IMR-90 (cell line): ENCODE measurements around the gene TENM4. TPM values are rescaled to one million over a fixed set of nuclear protein-coding genes. Genes with fewer than 3 reads are reported as not detected.

Source experiments
- ATAC-seq: fragments of 200-7000 bp; cut with Tn5 transposase; 2 replicates; pipeline ENCODE4 v1.9.1; 2020; ENCODE audit warnings: low read depth, mild to moderate bottlenecking, moderate library complexity
- BruUV-seq: library from RNA; stranded (reverse); fragments of 400-500 nt; replicated peaks from 2 replicates; lab custom pipeline; 2021; lab: Mats Ljungman, UMichigan
- CTCF ChIA-PET: fragments of 300-600 bp; formaldehyde crosslinking; extraction: SDS; loops from one replicate; lab custom pipeline; 2021; ENCODE audit warnings: antibody characterized with exemption; lab: Yijun Ruan, JAX
- POLR2A ChIA-PET: fragments of 300-600 bp; sonication (Branson Sonifier 250); formaldehyde crosslinking; loops from one replicate; lab custom pipeline; 2022; ENCODE audit warnings: antibody characterized with exemption; ENCODE audit not compliant: unreplicated experiment; lab: Charles Lee
- DNase-seq: peaks from one replicate; pipeline ENCODE4 v3.0.0; 2013
- H2AFZ ChIP-seq: replicated peaks from 2 replicates; pipeline ENCODE3; 2013; ENCODE audit warnings: low read length, mild to moderate bottlenecking; ENCODE audit not compliant: poor library complexity
- H2AK5ac ChIP-seq: 2 replicates; pipeline ENCODE4 v1.6.1; 2013; ENCODE audit warnings: low read depth, low read length, inconsistent platforms
- H2AK9ac ChIP-seq: replicated peaks from 2 replicates; pipeline ENCODE3; 2013; ENCODE audit warnings: mild to moderate bottlenecking, low read depth, low read length, moderate library complexity; ENCODE audit not compliant: poor library complexity
- H2BK120ac ChIP-seq: 2 replicates; pipeline ENCODE4 v1.6.1; 2013; ENCODE audit warnings: low read depth, low read length, inconsistent platforms
- H2BK15ac ChIP-seq: 3 replicates; pipeline ENCODE4 v1.6.1; 2013; ENCODE audit warnings: low read depth, low read length, inconsistent platforms
- H2BK20ac ChIP-seq: 2 replicates; pipeline ENCODE4 v1.6.1; 2013; ENCODE audit warnings: low read depth, mild to moderate bottlenecking, inconsistent platforms, low read length, moderate library complexity
- H2BK5ac ChIP-seq: 2 replicates; pipeline ENCODE4 v1.6.1; 2013; ENCODE audit warnings: mild to moderate bottlenecking, low read depth, low read length, inconsistent platforms; ENCODE audit not compliant: poor library complexity, severe bottlenecking
- H3K14ac ChIP-seq: replicated peaks from 2 replicates; pipeline ENCODE4 v1.6.1; 2013; ENCODE audit warnings: low read depth, low read length, inconsistent platforms
- H3K18ac ChIP-seq: 2 replicates; pipeline ENCODE4 v1.6.1; 2013; ENCODE audit warnings: low read depth, low read length, control low read depth
- H3K23ac ChIP-seq: 2 replicates; pipeline ENCODE4 v1.6.1; 2013; ENCODE audit warnings: low read depth, low read length, inconsistent platforms
- H3K27ac ChIP-seq: 2 replicates; pipeline ENCODE4 v1.5.1; 2013; ENCODE audit warnings: mild to moderate bottlenecking, control low read depth, low read length; ENCODE audit not compliant: insufficient read depth
- H3K27me3 ChIP-seq: 2 replicates; pipeline ENCODE4 v1.6.1; 2013; ENCODE audit warnings: low read length; ENCODE audit not compliant: control insufficient read depth, insufficient read depth
- H3K36me3 ChIP-seq: 2 replicates; pipeline ENCODE4 v1.6.1; 2013; ENCODE audit warnings: low read length, mixed read lengths; ENCODE audit not compliant: control insufficient read depth, insufficient read depth
- H3K4ac ChIP-seq: 2 replicates; pipeline ENCODE4 v1.6.1; 2013; ENCODE audit warnings: low read depth, low read length, inconsistent platforms
- H3K4me1 ChIP-seq: 2 replicates; pipeline ENCODE4 v1.6.1; 2013; ENCODE audit warnings: low read length, mixed read lengths; ENCODE audit not compliant: control insufficient read depth, insufficient read depth
- H3K4me2 ChIP-seq: 2 replicates; pipeline ENCODE4 v1.6.1; 2013; ENCODE audit warnings: low read depth, mild to moderate bottlenecking, control low read depth, low read length, moderate library complexity
- H3K4me3 ChIP-seq: 2 replicates; pipeline ENCODE4 v1.5.1; 2013; ENCODE audit warnings: low read depth, mild to moderate bottlenecking, control low read depth, low read length, moderate library complexity; ENCODE audit not compliant: insufficient read depth
- H3K56ac ChIP-seq: 2 replicates; pipeline ENCODE4 v1.6.1; 2013; ENCODE audit warnings: low read length, inconsistent platforms; ENCODE audit not compliant: insufficient read depth; ENCODE audit errors: extremely low read depth
- H3K79me1 ChIP-seq, 2 experiments: 2 replicates each; pipeline ENCODE4 v1.6.1; 2013; ENCODE audit warnings: low read length in 2 of 2, inconsistent platforms in 1 of 2, low read depth in 1 of 2
- H3K9ac ChIP-seq: 2 replicates; pipeline ENCODE4 v1.6.1; 2013; ENCODE audit warnings: low read depth, low read length, control low read depth
- H3K9me1 ChIP-seq: 2 replicates; pipeline ENCODE4 v1.6.1; 2013; ENCODE audit warnings: low read length, inconsistent platforms; ENCODE audit not compliant: insufficient read depth
- H3K9me3 ChIP-seq: 2 replicates; pipeline ENCODE4 v1.6.1; 2013; ENCODE audit warnings: low read length; ENCODE audit not compliant: control insufficient read depth, insufficient read depth
- H4K20me1 ChIP-seq: 2 replicates; pipeline ENCODE4 v1.6.1; 2013; ENCODE audit warnings: low read length, inconsistent platforms; ENCODE audit not compliant: insufficient read depth
- H4K5ac ChIP-seq: 2 replicates; pipeline ENCODE4 v1.6.1; 2013; ENCODE audit warnings: mild to moderate bottlenecking, low read depth, low read length, control low read depth
- H4K8ac ChIP-seq, 2 experiments: 2 replicates each; pipeline ENCODE4 v1.6.1; 2013; ENCODE audit warnings: low read depth in 2 of 2, low read length in 2 of 2, control low read depth in 1 of 2, inconsistent platforms in 1 of 2
- H4K91ac ChIP-seq: 2 replicates; pipeline ENCODE4 v1.6.1; 2013; ENCODE audit warnings: low read depth, low read length, inconsistent platforms; ENCODE audit not compliant: insufficient read depth
- BHLHE40 ChIP-seq: fragments of 150-350 bp; IDR thresholded peaks from 2 replicates; pipeline ENCODE4 v1.6.1; 2016; ENCODE audit warnings: mild to moderate bottlenecking, low read depth, low read length
- CEBPB ChIP-seq: IDR thresholded peaks from 2 replicates; pipeline ENCODE4 v1.6.1; 2012; ENCODE audit warnings: low read depth, low read length, improper control_type of control experiment
- CHD1 ChIP-seq: IDR thresholded peaks from 2 replicates; pipeline ENCODE4 v1.6.1; 2012; ENCODE audit warnings: low read depth, low read length, improper control_type of control experiment
- FOS ChIP-seq: fragments of 150-350 bp; IDR thresholded peaks from 2 replicates; pipeline ENCODE4 v1.6.1; 2016; ENCODE audit warnings: low read depth, low read length
- MAFK ChIP-seq: IDR thresholded peaks from 2 replicates; pipeline ENCODE4 v1.6.1; 2012; ENCODE audit warnings: low read depth, low read length, improper control_type of control experiment
- MAZ ChIP-seq: IDR thresholded peaks from 2 replicates; pipeline ENCODE4 v1.6.1; 2012; ENCODE audit warnings: low read depth, mild to moderate bottlenecking, low read length, improper control_type of control experiment, moderate library complexity, borderline replicate concordance
- MXI1 ChIP-seq: IDR thresholded peaks from 2 replicates; pipeline ENCODE4 v1.6.1; 2012; ENCODE audit warnings: low read depth, mild to moderate bottlenecking, low read length, moderate library complexity, borderline replicate concordance
- NFE2L2 ChIP-seq: fragments of 150-350 bp; IDR thresholded peaks from 2 replicates; pipeline ENCODE4 v1.6.1; 2016; ENCODE audit warnings: low read depth, mild to moderate bottlenecking, low read length
- POLR2A ChIP-seq: IDR thresholded peaks from 2 replicates; pipeline ENCODE4 v1.6.1; 2012; ENCODE audit warnings: mild to moderate bottlenecking, low read depth, low read length
- RAD21 ChIP-seq: IDR thresholded peaks from 2 replicates; pipeline ENCODE4 v1.6.1; 2012; ENCODE audit warnings: low read length, improper control_type of control experiment
- RCOR1 ChIP-seq: IDR thresholded peaks from 2 replicates; pipeline ENCODE4 v1.6.1; 2012; ENCODE audit warnings: mild to moderate bottlenecking, low read length, improper control_type of control experiment; ENCODE audit not compliant: insufficient replicate concordance
- RFX5 ChIP-seq: IDR thresholded peaks from 2 replicates; pipeline ENCODE4 v1.8.0; 2012; ENCODE audit warnings: low read depth, mild to moderate bottlenecking, low read length, moderate library complexity
- SMC3 ChIP-seq: fragments of 150-350 bp; IDR thresholded peaks from 2 replicates; pipeline ENCODE4 v1.6.1; 2016; ENCODE audit warnings: low read depth, mild to moderate bottlenecking, antibody characterized with exemption, low read length, moderate library complexity
- WGBS, 2 experiments: methylation state at CpG; one replicate each; pipeline versions ENCODE4 v1.1.5 to v1.1.7; 2013; ENCODE audit warnings: missing lambda C conversion rate in 2 of 2; ENCODE audit not compliant: insufficient read length in 1 of 2; ENCODE audit errors: extremely low coverage in 2 of 2; 5-methylcytosine and 5-hydroxymethylcytosine counted together
- dilution Hi-C: fragments of 300-500 bp; cut with HindIII; formaldehyde crosslinking; loops from one replicate; pipeline ENCODE4 v1.14.3; 2018; ENCODE audit warnings: low sequenced_read_pairs; ENCODE audit not compliant: unreplicated experiment
- in situ Hi-C: fragments of 300-500 bp; cut with MboI; formaldehyde crosslinking; loops from 3 replicates; pipeline ENCODE4 v1.14.3; 2019; ENCODE audit warnings: low sequenced_read_pairs, inconsistent platforms, mixed read lengths
- intact Hi-C: fragments of 100-400 bp; cut with micrococcal nuclease; formaldehyde crosslinking; loops from 2 replicates; pipeline ENCODE4 v1.10.0; 2022
- polyA plus RNA-seq, 3 experiments: library from polyadenylated mRNA; depleted of rRNA; stranded (reverse); fragments of >200 nt; gene quantifications; 2 replicates each; pipeline ENCODE4 v1.2.3, GENCODE V29; 2012; ENCODE audit warnings: low replicate concordance in 1 of 3
- total RNA-seq: library from RNA; depleted of rRNA; stranded (reverse); fragments of >200 nt; gene quantifications from 2 replicates; pipeline ENCODE4 v1.2.3, GENCODE V29; 2012
- TF ChIP-seq, protein P1 (sequence below): fragments of 150-350 bp; IDR thresholded peaks from 2 replicates; pipeline ENCODE4 v1.6.1; 2016; ENCODE audit warnings: low read depth, mild to moderate bottlenecking, low read length, moderate library complexity, borderline replicate concordance
- TF ChIP-seq, protein P2 (sequence below): fragments of 150-350 bp; IDR thresholded peaks from 2 replicates; pipeline ENCODE4 v1.6.1; 2017; ENCODE audit warnings: mild to moderate bottlenecking, antibody characterized with exemption, low read length, low read depth
- TF ChIP-seq, protein P3 (sequence below): conservative IDR thresholded peaks from 2 replicates; pipeline ENCODE4 v1.5.1; 2012; ENCODE audit warnings: mild to moderate bottlenecking, low read depth, low read length, improper control_type of control experiment

Gene TENM4
- total and polyA plus RNA-seq, 2 of the 4 experiments (the other 2 are of a cell fraction), result 7.4 to 9.0 TPM

DNA sequence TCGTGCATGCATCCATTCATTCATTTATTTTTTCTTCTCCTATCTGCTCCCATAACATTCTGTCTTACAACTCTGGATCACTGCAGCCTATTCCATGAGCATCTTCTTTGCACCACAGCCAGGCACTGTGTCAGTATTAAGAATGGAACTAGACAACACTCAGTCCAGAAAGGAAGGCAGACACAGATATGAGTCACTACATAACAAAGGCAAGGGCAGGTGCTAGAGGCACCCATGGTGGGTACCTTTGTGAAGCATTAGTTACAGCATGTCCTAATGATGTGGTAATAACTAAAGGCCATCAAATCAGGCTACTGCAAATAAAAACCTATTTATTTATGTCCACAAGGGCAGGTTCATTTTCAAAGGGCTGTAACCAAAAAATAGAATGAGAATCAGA, 28.1 kb downstream of the TENM4 start:
- no peak overlapping the region for H3K56ac ChIP-seq
- H2AK9ac ChIP-seq, result no peak overlapping the region
- no peak overlapping the region for H3K27ac ChIP-seq
- H3K23ac ChIP-seq, result no peak overlapping the region
- H2BK5ac ChIP-seq, result no peak overlapping the region
- dilution Hi-C loops (no loop called here), intact Hi-C loops (loop anchor here (5.0 kb wide), 1 partner anchor 60 kb away; no protein-coding TSS in a partner anchor), in situ Hi-C loops (no loop called here)
- 100% methylated on average over 1 of the region's 1 CpG; no CpG with 5 or more reads in 1 of the 2 experiments for WGBS, 2 experiments
- no peak overlapping the region for H4K91ac ChIP-seq
- H3K4me2 ChIP-seq, result no peak overlapping the region
- no peaks in the 10 kb centered on the region for H3K36me3 ChIP-seq
- peak; percentile 18 for DNase-seq
- H4K5ac ChIP-seq, result no peak overlapping the region
- H3K14ac ChIP-seq, result no peak overlapping the region
- no peaks in the 10 kb centered on the region for H3K27me3 ChIP-seq
- H3K4me3 ChIP-seq, result no peak overlapping the region
- CTCF ChIA-PET, result interaction anchor here (1.8 kb wide), 1 partner anchor 12 kb away, joined by 6 read pairs; no protein-coding TSS in a partner anchor
- no peak overlapping the region for H2AK5ac ChIP-seq
- H3K9me1 ChIP-seq, result peaks cover 13% of the 10 kb centered on the region
- TF ChIP-seq, protein P1, sequence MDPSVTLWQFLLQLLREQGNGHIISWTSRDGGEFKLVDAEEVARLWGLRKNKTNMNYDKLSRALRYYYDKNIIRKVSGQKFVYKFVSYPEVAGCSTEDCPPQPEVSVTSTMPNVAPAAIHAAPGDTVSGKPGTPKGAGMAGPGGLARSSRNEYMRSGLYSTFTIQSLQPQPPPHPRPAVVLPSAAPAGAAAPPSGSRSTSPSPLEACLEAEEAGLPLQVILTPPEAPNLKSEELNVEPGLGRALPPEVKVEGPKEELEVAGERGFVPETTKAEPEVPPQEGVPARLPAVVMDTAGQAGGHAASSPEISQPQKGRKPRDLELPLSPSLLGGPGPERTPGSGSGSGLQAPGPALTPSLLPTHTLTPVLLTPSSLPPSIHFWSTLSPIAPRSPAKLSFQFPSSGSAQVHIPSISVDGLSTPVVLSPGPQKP, result no peak
- TF ChIP-seq CHD1, result no peak
- TF ChIP-seq, protein P2, sequence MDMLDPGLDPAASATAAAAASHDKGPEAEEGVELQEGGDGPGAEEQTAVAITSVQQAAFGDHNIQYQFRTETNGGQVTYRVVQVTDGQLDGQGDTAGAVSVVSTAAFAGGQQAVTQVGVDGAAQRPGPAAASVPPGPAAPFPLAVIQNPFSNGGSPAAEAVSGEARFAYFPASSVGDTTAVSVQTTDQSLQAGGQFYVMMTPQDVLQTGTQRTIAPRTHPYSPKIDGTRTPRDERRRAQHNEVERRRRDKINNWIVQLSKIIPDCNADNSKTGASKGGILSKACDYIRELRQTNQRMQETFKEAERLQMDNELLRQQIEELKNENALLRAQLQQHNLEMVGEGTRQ, result no peak
- TF ChIP-seq NFE2L2, result no peak
- TF ChIP-seq FOS, result no peak
- TF ChIP-seq, protein P3, sequence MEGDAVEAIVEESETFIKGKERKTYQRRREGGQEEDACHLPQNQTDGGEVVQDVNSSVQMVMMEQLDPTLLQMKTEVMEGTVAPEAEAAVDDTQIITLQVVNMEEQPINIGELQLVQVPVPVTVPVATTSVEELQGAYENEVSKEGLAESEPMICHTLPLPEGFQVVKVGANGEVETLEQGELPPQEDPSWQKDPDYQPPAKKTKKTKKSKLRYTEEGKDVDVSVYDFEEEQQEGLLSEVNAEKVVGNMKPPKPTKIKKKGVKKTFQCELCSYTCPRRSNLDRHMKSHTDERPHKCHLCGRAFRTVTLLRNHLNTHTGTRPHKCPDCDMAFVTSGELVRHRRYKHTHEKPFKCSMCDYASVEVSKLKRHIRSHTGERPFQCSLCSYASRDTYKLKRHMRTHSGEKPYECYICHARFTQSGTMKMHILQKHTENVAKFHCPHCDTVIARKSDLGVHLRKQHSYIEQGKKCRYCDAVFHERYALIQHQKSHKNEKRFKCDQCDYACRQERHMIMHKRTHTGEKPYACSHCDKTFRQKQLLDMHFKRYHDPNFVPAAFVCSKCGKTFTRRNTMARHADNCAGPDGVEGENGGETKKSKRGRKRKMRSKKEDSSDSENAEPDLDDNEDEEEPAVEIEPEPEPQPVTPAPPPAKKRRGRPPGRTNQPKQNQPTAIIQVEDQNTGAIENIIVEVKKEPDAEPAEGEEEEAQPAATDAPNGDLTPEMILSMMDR, result no peak
- no peak for TF ChIP-seq POLR2A
- TF ChIP-seq RAD21, result no peak
- no peak for TF ChIP-seq MAFK
- no peak for TF ChIP-seq MXI1
- TF ChIP-seq RFX5, result no peak
- no peak for TF ChIP-seq CEBPB
- TF ChIP-seq MAZ, result no peak
- TF ChIP-seq SMC3, result no peak
- TF ChIP-seq RCOR1, result no peak
- no peak for TF ChIP-seq BHLHE40
- no peak for ATAC-seq
- H2BK120ac ChIP-seq, result no peak overlapping the region
- peaks cover 19% of the 10 kb centered on the region for H3K4me1 ChIP-seq
- no peak overlapping the region for H3K18ac ChIP-seq
- no peak overlapping the region for H2AFZ ChIP-seq
- no peak overlapping the region for H2BK20ac ChIP-seq
- no TSS peak for BruUV-seq
- POLR2A ChIA-PET, result no interaction called here
- H3K79me1 ChIP-seq, result peaks cover 7 to 41% of the 10 kb centered on the region in 2 experiments; a peak in 3 of 4 replicates
- no peaks in the 10 kb centered on the region for H3K9me3 ChIP-seq
- peaks cover 3% of the 10 kb centered on the region; the same call in 1 of the 2 replicates for H4K20me1 ChIP-seq
- H3K4ac ChIP-seq, result no peak overlapping the region
- H4K8ac ChIP-seq, result no peak overlapping the region
- H2BK15ac ChIP-seq, result no peak overlapping the region
- H3K9ac ChIP-seq, result no peak overlapping the region
